GM18951 (cell line): ENCODE results near the gene MON1A.

Experiments
- POLR2A ChIP-seq: IDR thresholded peaks from 4 replicates; pipeline ENCODE4 v1.6.1; 2011; ENCODE audit warnings: mild to moderate bottlenecking; ENCODE audit not compliant: insufficient read length, insufficient read depth; ENCODE audit errors: extremely low read depth
- in situ Hi-C: fragments of 300-500 bp; cut with MboI; formaldehyde crosslinking; loops from one replicate; pipeline ENCODE4 v1.12.0; 2022; ENCODE audit warnings: low sequenced_read_pairs, mixed read lengths, inconsistent platforms; ENCODE audit not compliant: unreplicated experiment

The MON1A gene

DNA sequence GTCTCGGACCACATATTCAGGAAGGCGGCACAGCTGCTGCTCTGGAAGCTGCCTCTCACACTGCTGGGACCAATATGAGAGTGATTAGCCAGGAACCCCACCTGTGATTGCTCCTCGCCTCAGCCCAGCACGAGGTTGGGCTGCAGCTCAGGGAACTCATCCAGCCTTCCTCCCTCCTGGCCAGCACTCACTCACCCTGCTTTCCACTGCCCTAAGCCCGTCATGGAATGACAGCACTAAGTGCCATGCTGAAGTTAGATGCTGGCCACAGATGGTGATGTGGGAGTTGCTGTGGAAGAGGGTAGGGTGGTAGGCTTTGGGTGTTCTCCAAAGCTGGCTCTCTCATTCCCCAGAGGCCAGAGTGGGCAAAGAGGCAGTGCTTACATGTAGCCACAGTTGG lies 33.3 kb downstream of the MON1A start:
- in situ Hi-C loops = no loop called here
- TF ChIP-seq POLR2A = no peak

DNA sequence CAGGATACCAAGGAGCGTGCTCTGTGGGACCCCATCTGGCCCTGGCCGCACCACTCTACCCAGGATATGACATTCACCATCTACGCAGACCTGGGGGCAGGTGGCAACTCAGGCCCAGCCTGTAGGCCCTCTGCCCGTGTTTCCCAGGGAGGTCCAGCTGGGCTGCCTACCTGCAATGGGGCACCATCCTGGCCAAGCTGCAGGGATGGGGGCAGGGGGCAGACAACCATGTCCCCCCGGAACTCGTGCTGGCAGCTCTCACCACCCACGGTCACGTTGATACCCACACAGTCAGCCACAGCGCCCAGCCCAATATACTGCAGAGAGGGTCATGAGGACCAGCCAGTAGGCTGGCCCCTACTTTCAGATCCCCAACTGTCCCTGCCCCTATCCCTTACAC lies 33.8 kb downstream of the MON1A start:
- no peak for TF ChIP-seq POLR2A
- in situ Hi-C loops = no loop called here

- no peak for TF ChIP-seq POLR2A
- in situ Hi-C loops = no loop called here
Observed at GRCh38 chr3:49889296-49889695, 40.3 kb downstream of the MON1A start.

DNA sequence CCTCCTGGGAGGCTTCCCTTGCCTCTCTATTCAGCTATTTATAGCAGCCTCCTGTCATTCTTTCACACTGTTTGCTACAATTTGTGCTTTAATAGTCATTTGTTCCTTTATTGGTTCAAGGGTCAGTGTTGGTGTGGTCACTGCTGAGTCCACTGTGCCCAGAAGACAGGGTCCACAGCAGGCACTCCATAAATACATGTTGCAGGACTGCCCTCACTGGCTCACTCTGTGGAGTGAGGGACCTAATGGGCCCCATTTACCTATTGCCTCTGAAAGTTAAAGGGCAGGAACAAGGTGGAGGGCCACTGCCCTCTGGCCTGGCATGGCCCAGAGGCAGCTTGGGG lies 42.7 kb downstream of the MON1A start:
- no peak for TF ChIP-seq POLR2A
- in situ Hi-C loops = no loop called here

DNA sequence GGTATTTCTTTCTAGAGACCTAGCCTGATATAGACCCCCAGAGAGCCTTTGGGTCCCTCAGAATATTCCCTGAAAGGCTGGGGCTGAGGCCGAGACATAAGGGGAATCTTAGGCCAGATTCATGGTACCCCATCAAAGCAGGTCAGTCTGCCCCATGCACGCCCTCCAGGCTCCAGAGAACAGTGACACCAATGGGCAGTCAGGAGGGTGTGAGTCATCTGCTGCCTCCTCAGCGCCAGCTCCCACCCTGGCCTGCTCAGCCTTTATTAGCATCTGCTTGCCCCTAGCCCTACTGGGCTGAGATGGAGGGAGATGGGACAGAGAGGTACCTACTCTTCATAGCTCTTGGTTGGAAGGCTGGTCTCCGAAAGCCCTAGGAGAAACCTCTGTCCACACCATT lies 45.6 kb downstream of the MON1A start:
- TF ChIP-seq POLR2A = no peak
- in situ Hi-C loops = no loop called here

DNA sequence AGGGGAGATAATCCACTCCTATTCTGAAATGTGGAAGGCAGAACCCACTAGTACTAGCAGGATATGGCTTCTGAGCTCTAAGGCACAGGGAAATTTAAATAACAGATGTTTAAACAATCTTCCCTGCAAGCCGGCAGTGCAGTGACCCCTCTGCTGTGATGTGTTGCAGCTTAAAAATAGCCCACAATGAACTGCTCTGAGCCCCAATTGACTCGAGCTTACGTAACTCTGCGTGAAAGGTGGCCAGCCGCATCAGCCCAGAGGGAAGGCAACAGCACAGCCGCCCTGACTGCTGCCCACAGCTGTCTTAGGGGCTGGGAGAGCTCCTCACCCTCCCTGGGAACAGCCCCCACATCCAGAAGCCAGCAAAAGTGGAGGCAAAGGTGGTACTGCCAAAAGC lies 47.4 kb downstream of the MON1A start:
- TF ChIP-seq POLR2A = no peak

DNA sequence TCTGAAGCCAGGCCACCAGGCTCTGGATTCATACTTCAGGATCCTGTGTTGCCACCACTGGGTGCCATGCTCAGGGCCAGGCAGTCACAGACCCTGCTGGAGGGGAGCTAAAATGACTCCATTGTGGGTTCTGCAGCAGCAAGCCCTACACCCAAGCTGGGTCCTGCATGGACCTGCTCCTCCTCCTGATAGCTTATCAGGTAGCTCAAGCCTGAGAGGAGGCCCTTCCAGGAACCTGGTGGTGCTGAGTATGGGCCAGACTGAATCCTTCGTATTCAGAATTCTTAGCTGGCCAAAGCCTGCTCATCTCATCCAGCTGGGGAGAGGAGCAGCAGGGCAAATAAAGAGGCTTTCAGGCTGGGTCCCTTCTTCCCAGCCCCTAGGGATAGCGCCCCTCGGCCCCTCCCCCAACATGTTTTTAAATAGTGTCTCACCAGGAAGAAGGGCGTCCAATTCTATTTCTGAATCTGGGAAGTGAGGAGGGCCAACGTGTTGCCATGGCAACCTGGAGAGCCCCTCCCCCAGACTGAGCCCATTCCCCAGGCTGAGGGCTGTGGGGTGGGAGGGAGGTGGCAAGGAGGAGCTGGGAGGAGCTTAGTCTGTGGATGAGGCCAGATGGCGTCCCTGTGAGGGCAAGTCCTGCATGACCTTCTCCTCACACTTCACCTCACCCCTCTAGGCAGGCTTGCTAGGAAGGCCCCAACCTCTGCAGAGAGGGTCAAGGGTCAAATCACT lies 48.9 kb downstream of the MON1A start:
- in situ Hi-C loops = no loop called here
- TF ChIP-seq POLR2A = no peak

More for the DNA sequence above, 47.4 kb downstream of the MON1A start:
- in situ Hi-C loops = no loop called here

DNA sequence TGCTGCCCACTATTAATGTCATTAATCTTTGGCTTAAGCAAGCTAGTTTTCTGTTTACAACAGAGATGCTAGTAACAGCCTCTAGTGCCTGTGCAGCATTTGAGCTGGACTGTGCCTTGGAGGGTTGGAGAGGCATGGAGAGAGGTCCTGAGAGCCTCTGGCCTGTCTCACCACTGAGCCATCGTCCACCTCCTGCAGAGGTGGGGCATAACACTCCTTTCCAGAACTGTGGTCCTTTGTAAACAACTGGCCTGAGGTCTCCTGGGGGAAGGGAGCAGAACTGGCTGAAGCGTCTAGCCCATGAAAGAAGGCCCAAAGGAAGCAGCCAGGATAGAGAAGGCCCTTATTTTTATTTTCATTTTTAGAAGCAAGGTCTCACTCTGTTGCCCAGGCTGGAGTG lies 49.9 kb downstream of the MON1A start:
- in situ Hi-C loops = no loop called here
- no peak for TF ChIP-seq POLR2A

GRCh38 chr3:49878686-49879085 lies 50.9 kb downstream of the MON1A start:
- in situ Hi-C loops = no loop called here
- no peak for TF ChIP-seq POLR2A

- in situ Hi-C loops = no loop called here
- TF ChIP-seq POLR2A = no peak
Observed at GRCh38 chr3:49877716-49878115, 51.9 kb downstream of the MON1A start.

- in situ Hi-C loops = no loop called here
- TF ChIP-seq POLR2A = no peak
Observed at GRCh38 chr3:49876567-49876966, 53.0 kb downstream of the MON1A start.

- no peak for TF ChIP-seq POLR2A
- in situ Hi-C loops = no loop called here
Observed at GRCh38 chr3:49873623-49874022, 56.0 kb downstream of the MON1A start.

DNA sequence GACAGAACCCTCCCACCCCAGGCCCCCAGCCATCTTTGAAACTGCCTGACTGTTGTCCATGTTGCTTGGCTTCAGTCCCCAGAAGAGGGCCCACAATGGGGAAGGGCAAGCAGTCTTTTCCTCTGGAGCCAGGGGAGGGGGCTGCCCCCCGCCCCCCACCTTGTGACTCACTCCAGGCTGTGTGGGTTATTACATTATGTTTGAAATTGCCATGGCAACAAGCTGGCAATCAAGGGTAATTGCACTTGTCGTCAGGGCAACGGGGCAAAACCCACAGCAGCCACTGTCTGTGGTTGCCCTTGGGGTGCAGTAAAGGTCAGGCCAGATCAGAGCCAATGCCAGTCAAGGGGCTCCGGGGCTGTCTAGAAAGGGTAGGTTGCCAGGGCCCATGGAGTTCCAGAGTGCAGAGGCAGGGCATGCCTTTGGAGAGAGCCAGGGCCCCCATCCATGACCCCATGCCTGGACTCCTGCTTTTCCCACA lies 56.8 kb downstream of the MON1A start:
- no peak for TF ChIP-seq POLR2A
- in situ Hi-C loops = no loop called here

DNA sequence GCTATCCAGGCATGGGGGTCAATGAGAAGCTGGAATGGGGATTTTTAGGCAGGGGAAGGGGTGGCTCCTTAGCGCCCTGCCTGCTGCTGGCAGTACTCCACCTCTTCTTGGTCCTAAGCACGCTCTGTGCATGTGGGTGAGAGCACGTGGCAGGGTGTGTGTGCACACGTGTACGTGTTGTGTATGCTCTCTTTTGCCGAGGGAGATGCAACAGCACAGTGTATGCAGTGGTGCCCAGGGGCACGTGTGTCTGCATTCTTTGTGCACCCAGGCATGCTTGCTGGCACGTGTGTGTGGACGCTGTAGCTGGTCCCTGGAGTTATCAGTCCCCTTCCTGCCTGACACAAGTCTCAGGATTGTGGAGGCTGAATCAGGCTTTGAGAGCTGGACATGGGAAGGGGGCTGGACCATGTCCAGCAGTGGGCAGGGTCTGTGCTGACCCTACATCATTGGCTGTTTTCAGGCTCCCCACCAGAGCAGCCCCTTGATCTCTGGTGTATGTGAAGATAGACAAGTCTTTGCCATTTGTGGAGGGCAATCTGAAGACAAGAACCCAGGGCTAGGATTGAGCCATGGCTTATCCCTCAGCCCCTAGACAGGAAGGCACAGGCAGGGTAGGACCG lies 58.0 kb downstream of the MON1A start:
- in situ Hi-C loops = no loop called here
- no peak for TF ChIP-seq POLR2A
